ENCODE results near the gene CEP68.

DNA sequence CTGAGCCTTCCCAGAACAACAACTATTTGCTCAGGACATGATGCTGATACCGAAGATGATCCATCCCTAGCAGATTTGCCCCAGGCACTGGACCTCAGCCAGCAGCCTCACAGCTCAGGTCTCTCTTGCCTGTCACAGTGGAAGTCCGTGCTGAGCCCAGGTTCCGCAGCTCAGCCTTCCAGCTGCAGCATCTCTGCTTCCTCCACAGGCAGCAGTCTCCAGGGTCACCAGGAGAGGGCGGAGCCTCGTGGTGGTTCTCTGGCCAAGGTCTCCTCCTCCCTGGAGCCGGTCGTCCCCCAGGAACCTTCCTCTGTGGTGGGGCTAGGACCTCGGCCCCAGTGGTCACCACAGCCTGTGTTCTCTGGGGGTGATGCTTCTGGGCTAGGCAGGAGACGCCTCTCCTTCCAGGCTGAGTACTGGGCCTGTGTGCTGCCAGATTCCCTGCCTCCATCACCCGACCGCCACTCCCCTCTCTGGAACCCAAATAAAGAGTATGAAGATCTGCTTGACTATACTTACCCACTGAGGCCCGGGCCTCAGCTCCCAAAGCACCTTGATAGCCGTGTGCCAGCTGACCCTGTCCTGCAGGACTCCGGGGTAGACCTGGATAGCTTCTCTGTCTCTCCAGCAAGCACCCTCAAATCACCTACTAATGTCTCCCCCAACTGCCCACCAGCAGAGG is 15.4 kb downstream of the CEP68 start:
- TF ChIP-seq POLR2A (IDR thresholded peaks at IDR 0.05) (no peak), EP300 (IDR thresholded peaks at IDR 0.05; ENCODE audit: low read depth) (no peak), POLR2AphosphoS5 (IDR thresholded peaks at IDR 0.05) (no peak)
- TF ChIP-seq, protein P1, sequence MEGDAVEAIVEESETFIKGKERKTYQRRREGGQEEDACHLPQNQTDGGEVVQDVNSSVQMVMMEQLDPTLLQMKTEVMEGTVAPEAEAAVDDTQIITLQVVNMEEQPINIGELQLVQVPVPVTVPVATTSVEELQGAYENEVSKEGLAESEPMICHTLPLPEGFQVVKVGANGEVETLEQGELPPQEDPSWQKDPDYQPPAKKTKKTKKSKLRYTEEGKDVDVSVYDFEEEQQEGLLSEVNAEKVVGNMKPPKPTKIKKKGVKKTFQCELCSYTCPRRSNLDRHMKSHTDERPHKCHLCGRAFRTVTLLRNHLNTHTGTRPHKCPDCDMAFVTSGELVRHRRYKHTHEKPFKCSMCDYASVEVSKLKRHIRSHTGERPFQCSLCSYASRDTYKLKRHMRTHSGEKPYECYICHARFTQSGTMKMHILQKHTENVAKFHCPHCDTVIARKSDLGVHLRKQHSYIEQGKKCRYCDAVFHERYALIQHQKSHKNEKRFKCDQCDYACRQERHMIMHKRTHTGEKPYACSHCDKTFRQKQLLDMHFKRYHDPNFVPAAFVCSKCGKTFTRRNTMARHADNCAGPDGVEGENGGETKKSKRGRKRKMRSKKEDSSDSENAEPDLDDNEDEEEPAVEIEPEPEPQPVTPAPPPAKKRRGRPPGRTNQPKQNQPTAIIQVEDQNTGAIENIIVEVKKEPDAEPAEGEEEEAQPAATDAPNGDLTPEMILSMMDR (IDR thresholded peaks at IDR 0.05) = peak in 3 of 5 experiments; percentile 11 to 29 (median 13)

Measured in transverse colon (tissue), 4 donors.